ENCODE results near the gene GRM3. TPM values are rescaled to one million over a fixed set of nuclear protein-coding genes. Genes with fewer than 3 reads are reported as not detected.

GRM3 gene
- polyA plus RNA-seq, 1 of the 3 experiments (the other 2 are of a cell fraction): not detected

GRCh38 chr7:86657948-86658347 lies 14.2 kb downstream of the GRM3 start:
- H3K79me2 ChIP-seq (ENCODE audit: insufficient read depth): no peaks in the 10 kb centered on the region
- no peaks in the 10 kb centered on the region for H3K27me3 ChIP-seq (ENCODE audit: insufficient read depth)
- no peaks in the 10 kb centered on the region for H3K9me3 ChIP-seq
- no peaks in the 10 kb centered on the region for H3K36me3 ChIP-seq (replicated peaks in 1 of 2; ENCODE audit: control insufficient read depth in 1 of 2, insufficient read depth in 2 of 2, low read length in 1 of 2)
- H3K9ac ChIP-seq: no peak overlapping the region
- no peaks in the 10 kb centered on the region for H3F3A ChIP-seq (replicated peaks; ENCODE audit: insufficient read depth)
- POLR2A ChIA-PET: no interaction called here
- H2AFZ ChIP-seq (ENCODE audit: low read depth): no peak overlapping the region
- H4K20me1 ChIP-seq (ENCODE audit: insufficient read depth): no peaks in the 10 kb centered on the region
- CTCF ChIA-PET: interaction anchor here (0.7 to 1.3 kb wide), 4 partner anchors 10 to 157 kb away, joined by 3 to 5 read pairs (median 4); partner anchors contain the start of gene GRM3
- 1% methylated on average over 2 of the region's 2 CpGs for WGBS (ENCODE audit: low lambda C conversion rate)
- no peak for DNase-seq
- H3K27ac ChIP-seq (ENCODE audit: low read depth in 2 of 2, low read length in 1 of 2): no peak overlapping the region
- TF ChIP-seq FOXJ3 (CRISPR knock-in tag; IDR thresholded peaks at IDR 0.05) (no peak), ZBTB33 (IDR thresholded peaks at IDR 0.05; ENCODE audit: borderline replicate concordance, low read depth) (no peak), TEAD4 (IDR thresholded peaks at IDR 0.05; ENCODE audit: borderline replicate concordance, insufficient read depth) (no peak), GABPA (IDR thresholded peaks at IDR 0.05; ENCODE audit: low read depth) (no peak), EP300 (IDR thresholded peaks at IDR 0.05; ENCODE audit: borderline replicate concordance in 1 of 2, low read depth in 1 of 2, low read length in 1 of 2) (no peak), EZH2phosphoT487 (IDR thresholded peaks at IDR 0.05; ENCODE audit: borderline replicate concordance, low read depth) (no peak), GATA2 (CRISPR knock-in tag; IDR thresholded peaks at IDR 0.05) (no peak), RXRA (IDR thresholded peaks at IDR 0.05; ENCODE audit: borderline replicate concordance, low read depth) (no peak), FOXM1 (IDR thresholded peaks at IDR 0.05; ENCODE audit: low read depth) (no peak), RAD21 (IDR thresholded peaks at IDR 0.05; ENCODE audit: low read length) (no peak), REST (IDR thresholded peaks at IDR 0.05; ENCODE audit: low read depth, low read length) (no peak), TCF12 (IDR thresholded peaks at IDR 0.05) (no peak), CHD2 (IDR thresholded peaks at IDR 0.05; ENCODE audit: low read length, partially characterized antibody) (no peak), MAX (IDR thresholded peaks at IDR 0.05; ENCODE audit: low read depth) (no peak), CTCF (IDR thresholded peaks at IDR 0.05) (no peak), RCOR1 (IDR thresholded peaks at IDR 0.05; ENCODE audit: low read length) (no peak), SMC3 (IDR thresholded peaks at IDR 0.05; ENCODE audit: low read depth, low read length) (no peak), SIN3A (IDR thresholded peaks at IDR 0.05; ENCODE audit: borderline replicate concordance, low read depth, low read length) (no peak), NRF1 (IDR thresholded peaks at IDR 0.05; ENCODE audit: low read depth, low read length) (no peak)
- H3K4me3 ChIP-seq (ENCODE audit: low read depth in 2 of 2, low read length in 1 of 2): no peak overlapping the region
- H3K4me1 ChIP-seq (ENCODE audit: control insufficient read depth in 1 of 2, insufficient read depth in 2 of 2, low read depth in 1 of 2, low read length in 1 of 2): no peaks in the 10 kb centered on the region
- H3K9me2 ChIP-seq: no peaks in the 10 kb centered on the region; the same call in 1 of the 2 replicates
- H3K4me2 ChIP-seq: no peak overlapping the region

Measured in SK-N-SH (cell line).